Tibial artery (tissue), 4 donors: ENCODE measurements around the gene RIC8B.

ENCODE experiments used
- DNase-seq, 2 donors: peaks; one replicate each; pipeline ENCODE4 v3.0.0-alpha.2; 2019
- H3K27ac ChIP-seq, 2 donors: fragments of 200-600 bp; sonication (generic) in 1 of 2; 1 replicate in 1 of 2; 2 replicates in 1 of 2; pipeline ENCODE4 v1.5.1; 2018 to 2019; ENCODE audit warnings: mild to moderate bottlenecking in 1 of 2
- H3K27me3 ChIP-seq, 2 donors: fragments of 200-600 bp; sonication (generic) in 1 of 2; one replicate each; pipeline versions ENCODE4 v1.5.1 to v1.6.0; 2016 to 2019
- H3K36me3 ChIP-seq, 3 donors: fragments of 200-600 bp; sonication (generic) in 2 of 3; one replicate each; pipeline ENCODE4 v1.5.1; 2016 to 2019; ENCODE audit warnings: mild to moderate bottlenecking in 2 of 3
- H3K4me1 ChIP-seq, 4 donors: fragments of 200-600 bp; sonication (generic) in 2 of 4; 1 replicate in 3 of 4; 2 replicates in 1 of 4; pipeline ENCODE4 v1.5.1; 2016 to 2019
- H3K4me3 ChIP-seq, 2 donors: fragments of 200-600 bp; sonication (generic) in 1 of 2; 1 replicate in 1 of 2; 2 replicates in 1 of 2; pipeline ENCODE4 v1.5.1; 2018 to 2019; ENCODE audit warnings: mild to moderate bottlenecking in 2 of 2
- H3K9me3 ChIP-seq, 3 donors: fragments of 200-600 bp; sonication (generic) in 1 of 3; one replicate each; pipeline ENCODE4 v1.5.1; 2016 to 2019
- CTCF ChIP-seq, 2 experiments: fragments of 200-600 bp in 1 of 2; fragments of 450-650 bp in 1 of 2; IDR thresholded peaks; one replicate each; pipeline ENCODE4 v1.5.1; 2017 to 2019; ENCODE audit warnings: antibody characterized with exemption in 2 of 2, mild to moderate bottlenecking in 1 of 2, moderate library complexity in 1 of 2
- intact Hi-C: fragments of 100-400 bp; cut with DNase I; formaldehyde crosslinking; loops from one replicate; pipeline ENCODE4 v1.15.0; 2023; ENCODE audit warnings: low total_unique reads

Gene RIC8B

DNA sequence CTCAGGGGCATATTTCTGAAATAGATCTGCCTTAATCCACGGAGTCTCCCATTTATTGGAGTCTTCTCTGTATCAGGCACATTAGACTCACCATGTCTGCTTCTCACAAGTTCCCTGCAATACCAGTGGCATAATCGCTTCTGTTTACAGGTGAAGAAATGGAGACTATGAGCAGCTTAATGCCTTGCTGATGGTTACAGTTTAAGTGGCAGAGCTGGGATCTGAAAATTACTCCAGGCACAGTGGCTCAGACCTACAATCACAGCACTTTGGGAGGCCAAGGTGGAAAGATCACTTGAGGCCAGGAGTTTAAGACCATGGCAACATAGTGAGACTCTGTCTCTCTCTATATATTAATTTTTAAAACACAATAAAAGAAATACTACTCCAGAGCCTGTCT lies 7.3 kb upstream of the RIC8B start:
- intact Hi-C loops = no loop called here
- H3K27me3 ChIP-seq = no peaks in the 10 kb centered on the region

GRCh38 chr12:106767954-106768822 lies 6.3 kb upstream of the RIC8B start:
- DNase-seq = no peak

More for the DNA sequence above, 7.3 kb upstream of the RIC8B start:
- DNase-seq = no peak
- Histone ChIP-seq H3K4me1 (peaks cover 0 to 64% (median 39%) of the 10 kb centered on the region in 4 donors), H3K36me3 (no peaks in the 10 kb centered on the region), H3K27ac (peak overlapping the region; percentile 46 to 89), H3K4me3 (no peak overlapping the region), H3K9me3 (no peaks in the 10 kb centered on the region)
- TF ChIP-seq CTCF (IDR thresholded peaks at IDR 0.05) = no peak

GRCh38 chr12:106769078-106769477 lies 5.4 kb upstream of the RIC8B start:
- no peaks in the 10 kb centered on the region for H3K27me3 ChIP-seq
- peak overlapping the region in 1 of 2 donors; percentile 89 for H3K27ac ChIP-seq
- intact Hi-C loops = no loop called here
- no peaks in the 10 kb centered on the region for H3K9me3 ChIP-seq
- H3K4me3 ChIP-seq = no peak overlapping the region
- peaks cover 0 to 77% (median 48%) of the 10 kb centered on the region in 4 donors for H3K4me1 ChIP-seq
- no peaks in the 10 kb centered on the region for H3K36me3 ChIP-seq
- no peak for TF ChIP-seq CTCF (IDR thresholded peaks at IDR 0.05)
- no peak for DNase-seq

More at GRCh38 chr12:106767954-106768822, 6.3 kb upstream of the RIC8B start:
- peak overlapping the region; percentile 46 to 89 for H3K27ac ChIP-seq
- TF ChIP-seq CTCF (IDR thresholded peaks at IDR 0.05) = no peak
- no peaks in the 10 kb centered on the region for H3K9me3 ChIP-seq
- intact Hi-C loops = no loop called here
- H3K27me3 ChIP-seq = no peaks in the 10 kb centered on the region
- no peak overlapping the region for H3K4me3 ChIP-seq
- H3K4me1 ChIP-seq = peaks cover 0 to 72% (median 44%) of the 10 kb centered on the region in 4 donors
- H3K36me3 ChIP-seq = no peaks in the 10 kb centered on the region

GRCh38 chr12:106769546-106769945 lies 4.9 kb upstream of the RIC8B start:
- intact Hi-C loops = no loop called here
- Histone ChIP-seq H3K27ac (peak overlapping the region in 1 of 2 donors; percentile 89), H3K4me3 (no peak overlapping the region)

GRCh38 chr12:106771425-106771824 lies 3.1 kb upstream of the RIC8B start:
- DNase-seq = no peak
- Histone ChIP-seq H3K9me3 (no peaks in the 10 kb centered on the region), H3K4me3 (no peak overlapping the region), H3K27me3 (no peaks in the 10 kb centered on the region), H3K4me1 (peaks cover 0 to 68% (median 48%) of the 10 kb centered on the region in 4 donors), H3K27ac (peak overlapping the region; percentile 56 to 89), H3K36me3 (no peaks in the 10 kb centered on the region)
- no peak for TF ChIP-seq CTCF (IDR thresholded peaks at IDR 0.05)
- intact Hi-C loops = no loop called here

More at GRCh38 chr12:106769546-106769945, 4.9 kb upstream of the RIC8B start:
- no peak for TF ChIP-seq CTCF (IDR thresholded peaks at IDR 0.05)
- DNase-seq = no peak
- H3K27me3 ChIP-seq = no peaks in the 10 kb centered on the region
- H3K36me3 ChIP-seq = no peaks in the 10 kb centered on the region
- peaks cover 0 to 73% (median 46%) of the 10 kb centered on the region in 4 donors for H3K4me1 ChIP-seq
- H3K9me3 ChIP-seq = no peaks in the 10 kb centered on the region
